ENCODE data around the gene ELMOD1.

GRCh38 chr11:107612445-107612844 lies 21.5 kb downstream of the ELMOD1 start:
- no peak for TF ChIP-seq ZFP30 (CRISPR knock-in tag; IDR thresholded peaks at IDR 0.05)
- no peak for TF ChIP-seq OSR1 (CRISPR knock-in tag; IDR thresholded peaks at IDR 0.05)
- TF ChIP-seq BACH2 (CRISPR knock-in tag; IDR thresholded peaks at IDR 0.05; ENCODE audit: borderline replicate concordance): no peak
- no peak for TF ChIP-seq TOX (CRISPR knock-in tag; IDR thresholded peaks at IDR 0.05; ENCODE audit: borderline replicate concordance)
- TF ChIP-seq ZNF565 (CRISPR knock-in tag; conservative IDR thresholded peaks at IDR 0.05; ENCODE audit: low read depth): no peak
- no peak for TF ChIP-seq PATZ1 (CRISPR knock-in tag; IDR thresholded peaks at IDR 0.05; ENCODE audit: borderline replicate concordance)
- no peak for TF ChIP-seq ZC3H10 (CRISPR knock-in tag; IDR thresholded peaks at IDR 0.05)
- TF ChIP-seq RARB (CRISPR knock-in tag; IDR thresholded peaks at IDR 0.05): no peak
- no peak for TF ChIP-seq ARNTL (CRISPR knock-in tag; IDR thresholded peaks at IDR 0.05; ENCODE audit: borderline replicate concordance, low read depth)
- TF ChIP-seq ZNF8 (CRISPR knock-in tag; IDR thresholded peaks at IDR 0.05): no peak
- TF ChIP-seq CREB5 (CRISPR knock-in tag; IDR thresholded peaks at IDR 0.05; ENCODE audit: low read depth): no peak
